ENCODE results near the gene SOCS6.
"Not testable (repeated sequence)": the region's sequence is repeated elsewhere in the genome, so short reads cannot be mapped to it uniquely, and the experiment has no call there.

SOCS6 gene

GRCh38 chr18:70362258-70362657 is 73.4 kb downstream of the SOCS6 start:
- DNase-seq (ENCODE audit: low spot score), result no peak

- peak; percentile 17 for DNase-seq (ENCODE audit: low spot score)
Observed at GRCh38 chr18:70363861-70364260, 75.0 kb downstream of the SOCS6 start.

- no peak for DNase-seq (ENCODE audit: low spot score)
Observed at GRCh38 chr18:70365361-70365760, 76.5 kb downstream of the SOCS6 start.

- no peak for DNase-seq (ENCODE audit: low spot score)
Observed at GRCh38 chr18:70366174-70366573, 77.3 kb downstream of the SOCS6 start.

- no peak for DNase-seq (ENCODE audit: low spot score)
Observed at GRCh38 chr18:70366670-70367069, 77.8 kb downstream of the SOCS6 start.

- not testable (repeated sequence) for DNase-seq (ENCODE audit: low spot score)
Observed at GRCh38 chr18:70367344-70367743, 78.5 kb downstream of the SOCS6 start.

GRCh38 chr18:70368903-70369302 is 80.1 kb downstream of the SOCS6 start:
- no peak for DNase-seq (ENCODE audit: low spot score)

- DNase-seq (ENCODE audit: low spot score), result no peak
Observed at GRCh38 chr18:70370762-70371733, 82.2 kb downstream of the SOCS6 start.

GRCh38 chr18:70371908-70372307 is 83.1 kb downstream of the SOCS6 start:
- no peak for DNase-seq (ENCODE audit: low spot score)

GRCh38 chr18:70372450-70373041 is 83.7 kb downstream of the SOCS6 start:
- DNase-seq (ENCODE audit: low spot score), result no peak

- DNase-seq (ENCODE audit: low spot score), result peak; percentile 70
Observed at GRCh38 chr18:70373042-70373519, 84.2 kb downstream of the SOCS6 start.

GRCh38 chr18:70374154-70374553 is 85.3 kb downstream of the SOCS6 start:
- DNase-seq (ENCODE audit: low spot score), result no peak

GRCh38 chr18:70376137-70376913 is 87.5 kb downstream of the SOCS6 start:
- no peak for DNase-seq (ENCODE audit: low spot score)

- DNase-seq (ENCODE audit: low spot score), result no peak
Observed at GRCh38 chr18:70376914-70377258, 88.0 kb downstream of the SOCS6 start.

GRCh38 chr18:70377317-70377799 is 88.5 kb downstream of the SOCS6 start:
- DNase-seq (ENCODE audit: low spot score), result no peak

GRCh38 chr18:70377857-70378701 is 89.2 kb downstream of the SOCS6 start:
- DNase-seq (ENCODE audit: low spot score), result no peak
